ENCODE measurements around the gene SLC2A8. TPM values are rescaled to one million over a fixed set of nuclear protein-coding genes. Genes with fewer than 3 reads are reported as not detected.

Gene SLC2A8
- total and polyA plus RNA-seq, 2 donors (not counting 1 experiment from before 2014, with no cell fraction given) = 8.3 to 14.2 TPM

DNA sequence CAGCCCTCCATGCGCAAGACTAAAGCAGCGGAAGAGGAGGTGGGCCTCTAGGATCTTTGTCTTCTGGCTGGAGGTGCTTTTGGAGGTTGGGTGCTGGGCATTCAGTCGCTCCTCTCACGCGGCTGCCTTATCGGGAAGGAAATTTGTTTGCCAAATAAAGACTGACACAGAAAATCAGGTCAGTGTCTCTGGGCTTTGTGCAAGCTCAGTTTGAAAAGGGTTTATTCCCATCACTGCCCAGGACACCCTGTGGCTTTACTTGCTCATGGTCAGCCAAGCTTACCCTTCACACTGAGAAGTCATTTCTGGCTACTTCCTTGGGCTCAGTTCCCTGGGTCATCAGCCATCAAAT lies 10.5 kb downstream of the SLC2A8 start:
- no peak overlapping the region for H2AFZ ChIP-seq (ENCODE audit: insufficient read depth, low read depth, low read length, poor library complexity, severe bottlenecking)
- H3K4me3 ChIP-seq (ENCODE audit: control extremely low read depth in 1 of 5, extremely low read depth in 1 of 5, insufficient read depth in 1 of 5, low read depth in 2 of 5, low read length in 4 of 5) = no peak overlapping the region
- ChIA-PET POLR2A (no interaction called here), CTCF (interaction anchor here (0.6 to 0.7 kb wide), 2 partner anchors 196 to 701 kb away, joined by 3 to 4 read pairs; no protein-coding TSS in a partner anchor)
- no peaks in the 10 kb centered on the region for H3K27me3 Mint-ChIP-seq
- no peaks in the 10 kb centered on the region for H3K9me3 Mint-ChIP-seq (ENCODE audit: insufficient read depth)
- ATAC-seq (ENCODE audit: low read depth) = no peak
- intact Hi-C loops (cut with micrococcal nuclease) = no loop called here
- H3K9me3 ChIP-seq (ENCODE audit: control extremely low read depth in 1 of 3, control insufficient read depth in 2 of 3, insufficient read depth in 1 of 3, low read length in 2 of 3) = no peaks in the 10 kb centered on the region
- H3K36me3 ChIP-seq (replicated peaks in 1 of 2; ENCODE audit: control extremely low read depth in 1 of 2, control insufficient read depth in 1 of 2, extremely low read depth in 1 of 2, insufficient read depth in 2 of 2, low read length in 1 of 2) = peaks cover 0 to 5% of the 10 kb centered on the region in 2 experiments
- H3K27ac ChIP-seq (ENCODE audit: low read length in 2 of 2) = no peak overlapping the region
- H3K79me2 ChIP-seq (ENCODE audit: control insufficient read depth, insufficient read depth, low read length) = no peaks in the 10 kb centered on the region
- H3K9ac ChIP-seq (ENCODE audit: low read length) = no peak overlapping the region
- no peak overlapping the region for H3K4me3 Mint-ChIP-seq
- WGBS (ENCODE audit: insufficient coverage) = 96% methylated on average over 6 of the region's 6 CpGs
- TF ChIP-seq EZH2 (IDR thresholded peaks at IDR 0.05; ENCODE audit: borderline replicate concordance, insufficient read depth, low read depth, low read length, poor library complexity, severe bottlenecking) = no peak
- TF ChIP-seq, protein P1, sequence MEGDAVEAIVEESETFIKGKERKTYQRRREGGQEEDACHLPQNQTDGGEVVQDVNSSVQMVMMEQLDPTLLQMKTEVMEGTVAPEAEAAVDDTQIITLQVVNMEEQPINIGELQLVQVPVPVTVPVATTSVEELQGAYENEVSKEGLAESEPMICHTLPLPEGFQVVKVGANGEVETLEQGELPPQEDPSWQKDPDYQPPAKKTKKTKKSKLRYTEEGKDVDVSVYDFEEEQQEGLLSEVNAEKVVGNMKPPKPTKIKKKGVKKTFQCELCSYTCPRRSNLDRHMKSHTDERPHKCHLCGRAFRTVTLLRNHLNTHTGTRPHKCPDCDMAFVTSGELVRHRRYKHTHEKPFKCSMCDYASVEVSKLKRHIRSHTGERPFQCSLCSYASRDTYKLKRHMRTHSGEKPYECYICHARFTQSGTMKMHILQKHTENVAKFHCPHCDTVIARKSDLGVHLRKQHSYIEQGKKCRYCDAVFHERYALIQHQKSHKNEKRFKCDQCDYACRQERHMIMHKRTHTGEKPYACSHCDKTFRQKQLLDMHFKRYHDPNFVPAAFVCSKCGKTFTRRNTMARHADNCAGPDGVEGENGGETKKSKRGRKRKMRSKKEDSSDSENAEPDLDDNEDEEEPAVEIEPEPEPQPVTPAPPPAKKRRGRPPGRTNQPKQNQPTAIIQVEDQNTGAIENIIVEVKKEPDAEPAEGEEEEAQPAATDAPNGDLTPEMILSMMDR (IDR thresholded peaks at IDR 0.05) = no peak
- no peak for DNase-seq
- H3K4me1 Mint-ChIP-seq = peaks cover 8% of the 10 kb centered on the region
- H3K4me2 ChIP-seq (replicated peaks; ENCODE audit: low read depth, low read length, poor library complexity, severe bottlenecking) = no peak overlapping the region
- H4K20me1 ChIP-seq (ENCODE audit: control insufficient read depth, insufficient read depth, low read length, poor library complexity, severe bottlenecking) = no peaks in the 10 kb centered on the region
- H3K27ac Mint-ChIP-seq = no peak overlapping the region
- no peaks in the 10 kb centered on the region for H3K27me3 ChIP-seq (replicated peaks in 1 of 4; ENCODE audit: control extremely low read depth in 1 of 4, control insufficient read depth in 3 of 4, insufficient read depth in 4 of 4, low read length in 3 of 4)
- H3K4me1 ChIP-seq (ENCODE audit: control insufficient read depth in 2 of 2, insufficient read depth in 2 of 2, low read length in 2 of 2) = peaks cover 3 to 5% of the 10 kb centered on the region in 2 donors

DNA sequence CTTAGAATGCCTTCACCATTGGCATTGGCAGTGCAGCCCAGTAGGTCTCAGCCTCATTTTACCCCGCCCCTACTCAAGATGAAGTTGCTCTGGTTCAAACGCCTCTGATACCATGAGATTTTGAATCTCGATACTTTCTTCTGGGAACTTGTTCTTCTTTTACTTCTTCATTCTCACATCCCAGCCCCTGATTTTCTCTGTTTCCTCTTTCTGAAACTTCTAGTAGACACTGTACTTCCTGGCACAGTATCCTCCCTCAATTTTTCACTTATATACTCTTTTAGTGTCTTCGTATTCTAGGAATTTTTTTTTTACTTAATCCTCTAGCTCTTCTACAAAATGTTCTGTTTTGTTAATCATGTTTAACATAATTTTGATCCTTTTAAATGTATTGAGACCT lies 14.2 kb downstream of the SLC2A8 start:
- no peaks in the 10 kb centered on the region for H3K27me3 Mint-ChIP-seq
- ChIA-PET POLR2A (interaction anchor here (0.8 kb wide), 1 partner anchor 865 kb away, joined by 9 read pairs; the partner anchor contains the start of genes GOLGA2 and SWI5), CTCF (no interaction called here)
- 56% methylated on average over 3 of the region's 4 CpGs for WGBS (ENCODE audit: insufficient coverage)
- H3K4me3 ChIP-seq (ENCODE audit: control extremely low read depth in 1 of 5, extremely low read depth in 1 of 5, insufficient read depth in 1 of 5, low read depth in 2 of 5, low read length in 4 of 5) = no peak overlapping the region
- H3K9ac ChIP-seq (ENCODE audit: low read length) = no peak overlapping the region
- no peak for DNase-seq
- H3K9me3 Mint-ChIP-seq (ENCODE audit: insufficient read depth) = no peaks in the 10 kb centered on the region
- H3K4me2 ChIP-seq (replicated peaks; ENCODE audit: low read depth, low read length, poor library complexity, severe bottlenecking) = peak overlapping the region; percentile 20
- H3K4me1 Mint-ChIP-seq = peaks cover 8% of the 10 kb centered on the region
- H2AFZ ChIP-seq (ENCODE audit: insufficient read depth, low read depth, low read length, poor library complexity, severe bottlenecking) = no peak overlapping the region
- TF ChIP-seq EZH2 (IDR thresholded peaks at IDR 0.05; ENCODE audit: borderline replicate concordance, insufficient read depth, low read depth, low read length, poor library complexity, severe bottlenecking) = no peak
- TF ChIP-seq, protein P1 (IDR thresholded peaks at IDR 0.05) = no peak
- H3K27ac ChIP-seq (ENCODE audit: low read length in 2 of 2) = no peak overlapping the region
- no peak for ATAC-seq (ENCODE audit: low read depth)
- peaks cover 3 to 5% of the 10 kb centered on the region in 2 donors for H3K4me1 ChIP-seq (ENCODE audit: control insufficient read depth in 2 of 2, insufficient read depth in 2 of 2, low read length in 2 of 2)
- no peaks in the 10 kb centered on the region for H3K36me3 ChIP-seq (replicated peaks in 1 of 2; ENCODE audit: control extremely low read depth in 1 of 2, control insufficient read depth in 1 of 2, extremely low read depth in 1 of 2, insufficient read depth in 2 of 2, low read length in 1 of 2)
- no peaks in the 10 kb centered on the region for H3K9me3 ChIP-seq (ENCODE audit: control extremely low read depth in 1 of 3, control insufficient read depth in 2 of 3, insufficient read depth in 1 of 3, low read length in 2 of 3)
- no peak overlapping the region for H3K4me3 Mint-ChIP-seq
- no peaks in the 10 kb centered on the region for H3K27me3 ChIP-seq (replicated peaks in 1 of 4; ENCODE audit: control extremely low read depth in 1 of 4, control insufficient read depth in 3 of 4, insufficient read depth in 4 of 4, low read length in 3 of 4)
- no peaks in the 10 kb centered on the region for H4K20me1 ChIP-seq (ENCODE audit: control insufficient read depth, insufficient read depth, low read length, poor library complexity, severe bottlenecking)
- intact Hi-C loops (cut with micrococcal nuclease) = no loop called here
- H3K27ac Mint-ChIP-seq = no peak overlapping the region
- no peaks in the 10 kb centered on the region for H3K79me2 ChIP-seq (ENCODE audit: control insufficient read depth, insufficient read depth, low read length)
